K562 (cell line): ENCODE measurements around the gene CBX2.
A peak's percentile ranks its signal among the peaks of the same experiment; 100 is the strongest.

Source experiments
- ARHGAP35 ChIP-seq: fragments of 450-650 bp; IDR thresholded peaks from 2 replicates; pipeline ENCODE4 v1.6.1; 2018; ENCODE audit not compliant: partially characterized antibody
- BRF2 ChIP-seq: IDR thresholded peaks from 3 replicates; pipeline ENCODE4 v1.6.1; 2011; ENCODE audit warnings: borderline replicate concordance, mild to moderate bottlenecking; ENCODE audit not compliant: insufficient read length, insufficient read depth
- CTCF ChIP-seq, 3 experiments: IDR thresholded peaks in 2 of 3; conservative IDR thresholded peaks in 1 of 3; 2 replicates each; pipeline ENCODE4 v1.5.1; 2011 to 2012; ENCODE audit warnings: low read length in 3 of 3, mild to moderate bottlenecking in 3 of 3, control low read depth in 2 of 3, improper control_type of control experiment in 1 of 3, inconsistent platforms in 1 of 3, low read depth in 1 of 3, mixed read lengths in 1 of 3, moderate library complexity in 1 of 3; ENCODE audit not compliant: insufficient read depth in 2 of 3
- DNMT1 ChIP-seq: fragments of 450-650 bp; IDR thresholded peaks from 2 replicates; pipeline ENCODE4 v1.6.1; 2016; ENCODE audit warnings: antibody characterized with exemption, mild to moderate bottlenecking
- MAX ChIP-seq: sonication (generic); formaldehyde crosslinking; IDR thresholded peaks from 2 replicates; pipeline ENCODE4 v1.9.0; 2022; ENCODE audit warnings: mild to moderate bottlenecking, missing genetic modification reagents
- MYC ChIP-seq, 2 experiments: fragments of 250-450 bp in 1 of 2; sonication (Bioruptor Pico) in 1 of 2; IDR thresholded peaks; 2 replicates each; pipeline versions ENCODE4 v1.5.1 to v1.6.1; 2012 to 2021; ENCODE audit warnings: low read depth in 2 of 2, borderline replicate concordance in 1 of 2, improper control_type of control experiment in 1 of 2, low read length in 1 of 2, mild to moderate bottlenecking in 1 of 2, moderate library complexity in 1 of 2
- POLR2A ChIP-seq: fragments of 450-650 bp; conservative IDR thresholded peaks from 2 replicates; pipeline ENCODE4 v1.6.1; 2016
- RBM34 ChIP-seq: fragments of 200-400 bp; formaldehyde crosslinking; IDR thresholded peaks from 2 replicates; pipeline ENCODE4 v1.6.1; 2018; ENCODE audit warnings: low read length, borderline replicate concordance; ENCODE audit not compliant: insufficient read depth
- ZNF766 ChIP-seq: fragments of 200-800 bp; sonication (Bioruptor generic); conservative IDR thresholded peaks from 2 replicates; pipeline ENCODE4 v1.6.1; 2016; ENCODE audit warnings: missing genetic modification characterization, missing compliant biosample characterization
- TF ChIP-seq, protein P1 (sequence below): fragments of 250-450 bp; sonication (Bioruptor Pico); IDR thresholded peaks from 2 replicates; pipeline ENCODE4 v1.5.0; 2020; ENCODE audit warnings: mild to moderate bottlenecking, borderline replicate concordance

GRCh38 chr17:79802736-79803420 lies 24.9 kb downstream of the CBX2 start:
- TF ChIP-seq POLR2A = peak; percentile 83
- peak; percentile 80 for TF ChIP-seq MAX (CRISPR knock-in tag)
- TF ChIP-seq ARHGAP35 = no peak
- TF ChIP-seq CTCF (IDR thresholded peaks at IDR 0.05 in 2 of 3, conservative IDR thresholded peaks at IDR 0.05 in 1 of 3; ENCODE audit: insufficient read depth in 2 of 3, low read depth in 1 of 3, low read length in 3 of 3) = no peak
- no peak for TF ChIP-seq DNMT1
- no peak for TF ChIP-seq BRF2
- TF ChIP-seq, protein P1, sequence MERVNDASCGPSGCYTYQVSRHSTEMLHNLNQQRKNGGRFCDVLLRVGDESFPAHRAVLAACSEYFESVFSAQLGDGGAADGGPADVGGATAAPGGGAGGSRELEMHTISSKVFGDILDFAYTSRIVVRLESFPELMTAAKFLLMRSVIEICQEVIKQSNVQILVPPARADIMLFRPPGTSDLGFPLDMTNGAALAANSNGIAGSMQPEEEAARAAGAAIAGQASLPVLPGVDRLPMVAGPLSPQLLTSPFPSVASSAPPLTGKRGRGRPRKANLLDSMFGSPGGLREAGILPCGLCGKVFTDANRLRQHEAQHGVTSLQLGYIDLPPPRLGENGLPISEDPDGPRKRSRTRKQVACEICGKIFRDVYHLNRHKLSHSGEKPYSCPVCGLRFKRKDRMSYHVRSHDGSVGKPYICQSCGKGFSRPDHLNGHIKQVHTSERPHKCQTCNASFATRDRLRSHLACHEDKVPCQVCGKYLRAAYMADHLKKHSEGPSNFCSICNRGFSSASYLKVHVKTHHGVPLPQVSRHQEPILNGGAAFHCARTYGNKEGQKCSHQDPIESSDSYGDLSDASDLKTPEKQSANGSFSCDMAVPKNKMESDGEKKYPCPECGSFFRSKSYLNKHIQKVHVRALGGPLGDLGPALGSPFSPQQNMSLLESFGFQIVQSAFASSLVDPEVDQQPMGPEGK = no peak
- peak; percentile 83 for TF ChIP-seq ZNF766 (CRISPR knock-in tag)
- peak; percentile 87 for TF ChIP-seq MYC (IDR thresholded peaks at IDR 0.05; ENCODE audit: low read depth, low read length)
- peak; percentile 20; the same call in 1 of the 2 replicates for TF ChIP-seq MYC (CRISPR knock-in tag; IDR thresholded peaks at IDR 0.05; ENCODE audit: borderline replicate concordance, low read depth)
- TF ChIP-seq RBM34 = no peak
